Erythroblast (primary cell): ENCODE data around the gene PMP22.
"Not testable (repeated sequence)": the region's sequence is repeated elsewhere in the genome, so short reads cannot be mapped to it uniquely, and the experiment has no call there.

Experiments
- DNase-seq, 2 experiments: peaks; one replicate each; lab custom pipeline; 2025; lab: John Stamatoyannopoulos, UW
- GATA1 ChIP-seq: IDR thresholded peaks from 2 replicates; pipeline ENCODE4 v1.6.1; 2011; ENCODE audit warnings: low read depth, mild to moderate bottlenecking, control low read depth, low read length, moderate library complexity
- POLR2A ChIP-seq: IDR thresholded peaks from 2 replicates; pipeline ENCODE4 v1.6.1; 2011; ENCODE audit warnings: mild to moderate bottlenecking, low read length

The PMP22 gene

DNA sequence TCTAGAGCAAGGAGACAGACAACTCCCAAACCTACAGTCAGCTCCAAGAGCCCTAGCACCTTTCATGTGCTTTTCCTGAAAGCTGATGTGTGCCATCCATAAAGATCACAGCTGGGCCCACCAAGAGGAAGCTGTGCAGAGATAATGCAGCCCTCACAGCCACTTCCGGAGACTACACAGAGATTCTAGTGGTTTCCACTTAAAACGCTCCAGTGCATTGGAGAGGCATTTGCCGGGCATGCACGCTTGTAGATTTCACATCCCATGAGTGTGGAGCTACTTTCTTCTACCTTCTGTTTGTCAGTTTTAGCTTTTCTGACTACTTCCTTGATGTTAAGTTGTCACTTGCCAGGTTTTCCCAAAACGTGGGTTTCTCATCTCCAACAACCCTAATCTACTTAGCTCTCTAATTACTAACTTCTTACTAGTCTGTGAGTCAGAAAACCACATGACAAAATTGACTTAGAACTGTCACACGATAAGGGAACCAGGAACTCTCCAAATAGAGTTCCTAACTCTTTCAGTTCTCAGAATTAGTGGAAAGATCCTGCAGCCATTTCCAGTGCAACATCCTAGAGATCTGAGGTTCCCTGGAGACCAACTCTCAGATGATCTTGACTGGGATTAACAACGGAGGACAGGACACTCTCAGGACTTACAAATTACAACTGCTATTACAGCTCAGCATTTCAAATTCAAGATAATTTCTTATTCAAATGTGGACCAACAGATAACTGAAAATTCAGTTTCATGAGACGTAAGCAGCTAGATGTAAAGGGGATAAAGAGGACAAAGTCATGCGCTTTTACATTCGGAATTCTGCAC is 28.6 kb downstream of the PMP22 start:
- TF ChIP-seq GATA1: no peak
- TF ChIP-seq POLR2A: no peak
- DNase-seq: peak; percentile 81

DNA sequence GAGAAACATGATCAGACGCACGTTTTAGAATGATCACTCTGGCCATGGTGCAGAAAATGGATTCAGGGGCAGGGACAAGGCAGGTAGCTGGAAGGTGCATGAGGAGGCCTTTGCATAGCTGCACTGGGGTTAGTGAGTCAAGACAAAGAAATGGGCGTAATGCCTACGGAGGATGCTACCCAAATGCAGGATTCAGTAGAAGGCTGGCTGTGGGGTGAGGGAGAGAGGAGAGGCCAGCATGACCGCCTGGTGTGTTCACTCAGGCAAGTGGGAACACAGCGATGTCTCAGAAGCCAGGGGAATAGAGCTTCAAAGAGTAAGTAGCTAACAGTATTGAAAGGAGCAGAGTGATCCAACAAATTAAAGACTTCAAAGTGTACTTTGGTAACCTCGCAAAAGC is 31.2 kb downstream of the PMP22 start:
- no peak for DNase-seq
- no peak for TF ChIP-seq POLR2A
- TF ChIP-seq GATA1: no peak

DNA sequence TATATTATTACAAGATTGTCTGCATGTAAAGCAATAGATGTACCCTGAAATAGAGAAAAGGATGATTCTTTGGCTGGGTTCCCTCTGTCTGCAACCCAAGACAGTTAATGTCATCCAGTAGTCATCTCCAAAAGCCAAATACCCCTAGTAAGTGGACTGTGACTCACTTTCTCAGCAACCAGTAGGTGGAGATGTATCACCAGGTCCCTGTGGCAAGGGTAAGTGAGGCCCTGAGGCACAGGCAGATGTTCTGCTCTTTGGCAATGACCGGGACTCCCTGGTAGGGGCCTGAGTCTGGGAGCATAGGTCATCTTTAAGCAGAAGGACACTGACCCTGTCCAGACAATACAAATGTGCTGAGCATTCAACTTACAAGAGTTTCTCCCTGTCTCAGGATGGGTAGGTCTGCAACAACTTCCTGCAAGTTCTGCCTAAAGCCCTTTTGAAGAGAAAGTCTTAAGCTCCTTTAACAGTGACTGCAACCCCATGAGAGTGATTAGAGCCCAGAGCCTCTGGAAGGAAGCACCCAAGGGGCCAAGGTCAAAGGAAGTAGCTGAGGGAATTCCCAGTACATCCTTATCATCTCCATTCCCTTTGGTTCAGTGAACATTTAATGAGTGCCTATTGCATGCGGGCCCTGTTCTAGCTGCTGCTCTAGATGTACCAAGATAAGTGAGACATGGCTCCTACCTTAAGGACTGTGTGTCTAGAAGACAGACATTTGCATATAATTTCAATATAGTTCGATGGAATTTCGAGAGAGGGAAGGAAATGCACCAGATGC is 31.9 kb downstream of the PMP22 start:
- DNase-seq: peak; percentile 66 to 68
- no peak for TF ChIP-seq GATA1
- TF ChIP-seq POLR2A: no peak

DNA sequence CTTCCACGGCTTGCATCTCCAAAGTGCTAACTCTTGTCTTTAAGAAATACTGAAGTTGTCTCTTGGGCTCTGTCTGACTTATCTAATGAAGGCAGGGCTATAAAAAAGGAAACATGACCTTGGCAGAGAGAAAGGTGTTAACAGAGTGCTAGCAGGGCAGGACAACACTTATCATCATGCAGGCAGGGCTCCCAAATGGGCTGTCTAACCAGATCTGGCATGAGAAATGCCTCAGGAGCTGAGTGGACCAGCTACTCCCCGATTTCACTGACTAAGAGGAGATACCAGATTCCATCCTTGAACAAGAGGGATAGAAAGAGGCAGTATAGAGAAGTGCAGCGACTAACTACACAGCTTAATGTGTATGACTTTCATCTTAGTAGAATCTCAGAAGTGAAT is 32.6 kb downstream of the PMP22 start:
- DNase-seq: peak; percentile 60 to 82
- no peak for TF ChIP-seq POLR2A
- TF ChIP-seq GATA1: no peak

DNA sequence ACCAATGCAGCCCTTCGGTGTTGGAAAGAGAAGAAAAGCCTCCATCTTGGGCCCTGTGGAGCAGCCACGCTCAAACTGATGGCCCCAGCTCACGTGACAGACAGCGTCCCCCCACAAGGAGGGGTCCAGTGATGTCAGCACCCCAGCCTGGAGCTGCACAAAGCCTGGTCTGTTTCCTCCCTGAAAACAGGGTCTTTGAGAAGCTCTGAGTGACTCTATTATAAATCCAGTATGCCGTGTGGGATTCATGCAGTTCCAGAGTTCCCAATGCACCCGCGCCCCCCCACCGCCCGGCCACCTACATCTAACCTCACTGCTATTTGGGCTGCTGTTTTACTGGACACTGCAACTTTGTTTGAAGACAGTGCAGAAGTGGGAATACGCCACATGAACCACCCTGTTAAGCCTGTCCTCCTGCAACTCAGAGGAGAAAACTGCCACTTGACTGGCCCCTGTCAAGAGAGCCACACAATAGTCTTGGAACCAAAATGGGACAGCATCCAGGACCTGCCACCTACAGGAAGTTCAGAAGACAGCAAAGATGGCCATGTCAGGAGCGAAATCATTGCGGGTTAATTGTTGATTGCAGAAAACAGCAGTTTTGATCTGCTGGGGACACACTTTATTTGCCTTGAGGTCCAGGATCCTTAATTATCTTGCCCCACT is 33.1 kb downstream of the PMP22 start:
- TF ChIP-seq POLR2A: no peak
- no peak for TF ChIP-seq GATA1
- peak; percentile 44 to 62 for DNase-seq

DNA sequence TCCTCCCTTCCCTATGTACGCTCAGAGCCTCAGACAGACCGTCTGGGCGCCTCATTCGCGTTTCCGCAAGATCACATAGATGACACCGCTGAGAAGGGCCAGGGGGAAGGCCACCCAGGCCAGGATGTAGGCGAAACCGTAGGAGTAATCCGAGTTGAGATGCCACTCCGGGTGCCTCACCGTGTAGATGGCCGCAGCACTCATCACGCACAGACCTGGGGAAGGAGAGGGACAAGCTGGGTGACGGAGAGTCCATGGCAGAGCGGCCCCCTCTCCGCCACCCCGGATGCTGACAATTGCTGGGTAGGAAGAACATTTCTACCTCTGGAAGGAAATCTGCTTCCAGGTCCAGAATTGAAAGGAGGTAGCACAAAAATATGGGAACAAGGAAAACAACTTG is 34.3 kb downstream of the PMP22 start:
- TF ChIP-seq GATA1: no peak
- TF ChIP-seq POLR2A: no peak
- DNase-seq: no peak

DNA sequence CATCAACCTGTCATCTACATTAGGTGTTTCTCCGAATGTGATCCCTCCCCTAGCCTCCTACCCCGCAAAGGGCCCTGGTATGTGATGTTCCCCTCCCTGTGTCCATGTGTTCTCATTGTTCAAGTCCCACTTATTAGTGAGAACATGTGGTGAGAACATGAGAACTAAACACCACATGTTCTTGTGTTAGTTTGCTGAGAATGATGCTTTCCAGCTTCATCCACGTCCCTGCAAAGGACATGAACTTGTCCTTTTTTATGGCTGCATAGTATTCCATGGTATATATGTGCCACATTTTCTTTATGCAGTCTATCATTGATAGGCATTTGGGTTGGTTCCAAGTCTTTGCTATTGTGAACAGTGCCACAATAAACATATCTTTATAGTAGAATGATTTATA is 43.3 kb downstream of the PMP22 start:
- not testable (repeated sequence) for DNase-seq

DNA sequence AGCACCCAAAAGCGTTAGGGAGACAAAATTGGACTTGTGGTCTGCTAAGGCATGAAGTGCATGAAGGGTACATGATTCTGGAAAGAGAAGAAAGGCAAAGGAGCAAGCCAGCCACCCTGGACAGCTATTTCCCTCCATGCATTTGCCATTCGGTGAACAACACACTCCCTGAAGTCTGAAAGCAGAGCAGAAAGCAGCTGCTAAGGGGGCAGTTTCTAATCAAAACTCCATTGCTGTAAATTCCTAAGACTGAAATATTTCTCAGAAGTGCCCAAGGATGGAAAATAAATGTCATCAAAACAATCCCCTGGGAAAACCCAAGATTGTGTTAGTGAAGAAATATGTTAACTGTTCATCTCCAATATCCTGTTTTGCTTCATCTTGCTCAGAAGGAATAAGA is 44.3 kb downstream of the PMP22 start:
- DNase-seq: no peak
- TF ChIP-seq POLR2A (no peak), GATA1 (no peak)

DNA sequence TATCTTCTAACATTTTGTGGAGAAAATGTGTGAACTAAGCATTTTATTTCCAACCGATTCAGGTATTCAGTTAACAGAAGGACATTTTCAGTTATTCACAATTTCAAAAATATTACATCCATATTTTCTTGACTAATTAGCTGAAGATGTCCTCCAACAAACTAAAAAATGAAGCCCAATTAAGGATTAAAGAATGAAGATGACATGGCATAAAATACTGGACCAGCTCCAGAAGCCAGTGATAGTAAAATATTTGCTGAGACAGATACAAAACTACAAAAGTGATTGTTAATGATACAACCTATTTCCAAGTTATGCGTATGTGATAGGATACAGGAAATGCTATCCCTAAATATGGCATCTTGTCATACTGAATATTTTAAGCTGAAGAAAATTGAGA is 48.6 kb downstream of the PMP22 start:
- DNase-seq: no peak
- no peak for TF ChIP-seq GATA1
- no peak for TF ChIP-seq POLR2A

DNA sequence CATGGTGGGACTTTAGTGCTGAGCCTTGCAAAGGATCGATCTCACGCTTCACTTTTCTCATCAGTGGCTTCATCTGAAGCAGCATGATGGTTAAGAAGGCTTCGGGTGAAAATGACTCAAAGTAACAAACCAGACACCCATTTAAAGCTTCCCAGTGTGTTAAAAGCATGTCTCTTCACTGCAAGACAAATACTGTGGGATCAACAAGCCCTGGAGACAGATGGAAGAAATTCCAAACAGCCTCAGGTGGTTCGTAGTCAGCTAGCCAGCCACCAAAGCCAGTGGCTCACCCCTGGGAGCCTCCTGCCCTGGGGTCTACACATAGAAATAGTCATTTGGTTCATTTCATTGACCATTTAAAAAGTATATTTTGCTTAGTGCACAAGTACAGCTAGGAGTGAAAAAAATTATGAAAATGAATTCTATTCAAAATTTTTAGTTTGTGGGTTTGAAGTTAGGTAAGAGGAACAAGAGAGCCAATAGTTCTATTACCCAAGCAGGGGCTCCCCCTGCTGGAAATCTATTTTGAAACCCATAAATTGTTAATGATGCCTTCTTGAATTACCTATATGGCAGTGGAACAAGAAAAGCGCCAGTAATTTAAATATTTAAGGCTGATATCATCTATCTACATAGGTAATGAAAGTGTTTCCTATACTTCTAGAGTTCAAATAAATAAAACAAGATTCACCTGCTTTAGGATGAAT is 51.6 kb downstream of the PMP22 start:
- peak; percentile 33 to 56 for DNase-seq
- TF ChIP-seq POLR2A (no peak), GATA1 (no peak)

DNA sequence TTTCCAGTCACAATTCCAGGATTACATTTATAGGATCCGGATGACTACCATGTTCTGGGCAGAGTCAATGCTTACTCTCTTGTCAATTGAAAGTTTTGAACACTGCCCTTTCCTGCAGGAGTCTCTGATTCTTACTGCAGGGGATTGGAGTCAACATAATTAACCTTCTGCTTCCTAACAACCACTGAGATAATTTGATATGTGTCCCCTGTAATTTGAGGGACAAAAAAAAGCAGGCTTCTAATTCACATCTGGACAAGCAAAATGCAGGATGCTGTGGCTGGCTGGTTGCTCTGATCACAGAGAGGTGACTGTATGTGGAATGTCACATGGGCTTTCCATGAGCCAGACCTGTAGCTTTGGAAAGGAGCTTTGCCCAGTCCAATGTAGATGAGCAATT is 54.9 kb downstream of the PMP22 start:
- TF ChIP-seq POLR2A: no peak
- TF ChIP-seq GATA1: no peak
- no peak for DNase-seq

DNA sequence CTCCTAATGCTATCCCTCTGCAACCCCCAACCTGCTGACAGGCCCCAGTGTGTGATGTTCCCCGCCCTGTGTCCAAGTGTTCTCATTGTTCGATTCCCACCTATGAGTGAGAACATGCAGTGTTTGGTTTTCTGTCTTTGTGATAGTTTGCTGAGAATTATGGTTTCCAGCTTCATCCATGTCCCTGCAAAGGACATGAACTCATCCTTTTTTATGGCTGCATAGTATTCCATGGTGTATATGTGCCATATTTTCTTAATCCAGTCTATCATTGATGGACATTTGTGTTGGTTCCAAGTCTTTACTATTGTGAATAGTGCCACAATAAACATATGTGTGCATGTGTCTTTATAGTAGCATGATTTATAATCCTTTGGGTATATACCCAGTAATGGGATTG is 62.1 kb downstream of the PMP22 start:
- not testable (repeated sequence) for DNase-seq

DNA sequence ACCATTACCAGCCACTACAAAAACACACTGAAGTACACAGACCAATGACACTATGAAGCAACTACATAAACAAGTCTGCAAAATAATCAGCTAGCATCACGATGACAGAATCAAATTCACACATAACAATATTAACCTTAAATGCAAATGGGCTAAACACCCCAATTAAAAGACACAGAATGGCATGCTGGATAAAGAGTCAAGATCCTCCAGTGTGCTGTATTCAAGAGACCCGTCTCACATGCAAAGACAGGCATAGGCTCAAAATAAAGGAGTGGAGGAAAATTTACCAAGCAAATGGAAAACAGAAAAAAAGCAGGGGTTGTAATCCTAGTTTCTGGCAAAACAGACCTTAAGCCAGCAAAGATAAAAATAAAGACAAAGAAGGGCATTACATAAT is 64.6 kb downstream of the PMP22 start:
- DNase-seq: not testable (repeated sequence)

DNA sequence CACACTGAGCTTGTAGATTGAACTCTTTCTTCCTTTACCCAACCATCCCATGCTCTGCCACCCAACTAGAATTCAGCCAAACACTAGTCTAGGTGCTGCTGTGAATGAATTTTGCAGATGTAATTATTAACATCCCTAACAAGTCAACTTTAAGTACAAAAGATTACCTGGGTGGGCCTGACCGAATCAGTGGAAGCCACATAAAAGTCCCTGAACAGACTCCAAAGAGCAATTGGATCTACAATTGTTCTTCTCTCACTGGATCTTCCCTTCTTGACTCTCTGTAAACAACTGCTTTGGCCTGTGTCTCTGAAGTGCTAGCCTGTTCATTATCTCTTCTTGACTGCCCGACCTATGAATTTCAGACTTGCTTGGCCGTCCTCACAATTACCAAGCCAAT is 67.9 kb downstream of the PMP22 start:
- TF ChIP-seq POLR2A (no peak), GATA1 (no peak)

More for the DNA sequence above, 67.9 kb downstream of the PMP22 start:
- no peak for DNase-seq
